HFFc6 (cell line): ENCODE data around the gene NOS1AP. TPM values are rescaled to one million over a fixed set of nuclear protein-coding genes. Genes with fewer than 3 reads are reported as not detected.

ENCODE experiments used
- DNase-seq: peaks from one replicate; pipeline ENCODE4 v3.0.0-alpha.2; 2018
- H3K27ac Mint-ChIP-seq: 2 replicates; pipeline ENCODE4 v1.8.0; 2020; ENCODE audit warnings: mild to moderate bottlenecking, mixed read lengths
- H3K27me3 Mint-ChIP-seq: 2 replicates; pipeline ENCODE4 v1.8.0; 2021; ENCODE audit warnings: mild to moderate bottlenecking, moderate library complexity, mixed read lengths; ENCODE audit not compliant: insufficient read depth
- H3K36me3 Mint-ChIP-seq: 2 replicates; pipeline ENCODE4 v1.8.0; 2021; ENCODE audit warnings: low read depth, mixed read lengths
- H3K4me1 Mint-ChIP-seq: 2 replicates; pipeline ENCODE4 v1.8.0; 2020; ENCODE audit warnings: low read depth, mixed read lengths
- H3K4me3 Mint-ChIP-seq: 2 replicates; pipeline ENCODE4 v1.8.0; 2020; ENCODE audit warnings: mild to moderate bottlenecking, moderate library complexity, mixed read lengths
- H3K9me3 Mint-ChIP-seq: 2 replicates; pipeline ENCODE4 v1.8.0; 2020; ENCODE audit warnings: mild to moderate bottlenecking, mixed read lengths
- CTCF ChIP-seq: fragments of 200-600 bp; sonication (generic); IDR thresholded peaks from 2 replicates; pipeline ENCODE4 v1.5.0; 2021; ENCODE audit warnings: antibody characterized with exemption, mild to moderate bottlenecking
- total RNA-seq, 6 experiments: library from RNA; stranded (reverse); fragmentation: NEBNext Ultra II Directional; extraction: Animal tissue kit (Norgen Biotek cat#: 25700); gene quantifications; 2 replicates in 1 of 6; 3 replicates in 5 of 6; pipeline ENCODE4 v1.2.3, GENCODE V29; 2021

Gene NOS1AP
- total RNA-seq, 6 experiments from 2014 or later: 0.11 to 0.62 (median 0.29) TPM

- no peak overlapping the region for H3K27ac Mint-ChIP-seq
- H3K36me3 Mint-ChIP-seq: no peaks in the 10 kb centered on the region
- no peak for TF ChIP-seq CTCF
- DNase-seq: no peak
- no peak overlapping the region for H3K4me3 Mint-ChIP-seq
- peaks cover 7% of the 10 kb centered on the region for H3K27me3 Mint-ChIP-seq
- no peaks in the 10 kb centered on the region for H3K9me3 Mint-ChIP-seq
- H3K4me1 Mint-ChIP-seq: no peaks in the 10 kb centered on the region
Measured at GRCh38 chr1:162189345-162189744, 119.9 kb downstream of the NOS1AP start.

DNA sequence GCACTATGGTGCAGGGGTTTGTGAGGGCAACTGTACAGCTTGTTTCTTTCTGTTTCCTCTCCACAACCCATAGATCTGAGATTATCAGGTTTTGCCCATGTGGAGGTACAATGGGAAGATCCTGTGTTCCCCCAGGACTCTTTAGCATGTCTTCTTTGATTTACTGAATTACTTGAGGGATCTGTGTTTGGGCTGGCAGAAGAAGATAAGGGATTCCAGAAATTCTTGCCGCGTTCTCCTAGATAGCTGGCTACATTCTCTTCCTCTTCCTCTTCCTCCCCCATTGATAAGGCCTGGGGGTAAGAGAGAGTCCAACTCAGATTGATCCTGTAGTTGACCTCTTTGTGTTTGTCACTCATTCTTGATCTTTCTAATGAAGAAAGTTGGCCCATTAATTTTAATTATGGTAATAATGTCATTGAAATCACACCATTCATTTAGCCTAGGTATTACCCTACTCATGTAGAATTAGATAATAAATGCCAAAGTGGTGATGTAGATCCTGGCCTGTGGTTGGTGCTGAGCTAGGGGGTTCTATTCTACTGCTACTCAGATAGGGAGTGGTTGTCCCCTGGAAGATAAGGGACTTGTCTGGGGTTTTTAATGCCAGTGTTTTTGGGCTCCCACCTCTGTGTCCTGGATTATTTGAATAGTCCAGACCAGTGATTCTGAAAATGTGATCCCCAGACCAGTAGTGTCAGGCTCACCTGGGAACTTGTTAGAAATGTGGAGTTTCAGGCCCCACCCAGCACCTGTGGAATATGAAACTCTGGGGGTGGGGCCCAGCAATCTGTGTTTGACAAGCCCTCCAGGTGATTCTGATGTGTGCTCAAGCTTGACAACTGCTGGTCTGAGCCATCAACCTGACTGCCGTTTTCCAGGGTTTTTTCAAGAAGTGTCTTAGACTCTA lies 122.2 kb downstream of the NOS1AP start:
- Mint-ChIP-seq H3K36me3 (no peaks in the 10 kb centered on the region), H3K4me3 (no peak overlapping the region), H3K27me3 (peaks cover 7% of the 10 kb centered on the region), H3K4me1 (no peaks in the 10 kb centered on the region), H3K9me3 (no peaks in the 10 kb centered on the region), H3K27ac (no peak overlapping the region)
- DNase-seq: no peak
- no peak for TF ChIP-seq CTCF

GRCh38 chr1:162192306-162192678 lies 122.8 kb downstream of the NOS1AP start:
- DNase-seq: no peak
- no peak overlapping the region for H3K4me3 Mint-ChIP-seq
- H3K4me1 Mint-ChIP-seq: no peaks in the 10 kb centered on the region
- H3K27ac Mint-ChIP-seq: no peak overlapping the region
- no peak for TF ChIP-seq CTCF
- H3K27me3 Mint-ChIP-seq: peaks cover 12% of the 10 kb centered on the region
- no peaks in the 10 kb centered on the region for H3K9me3 Mint-ChIP-seq
- no peaks in the 10 kb centered on the region for H3K36me3 Mint-ChIP-seq

DNA sequence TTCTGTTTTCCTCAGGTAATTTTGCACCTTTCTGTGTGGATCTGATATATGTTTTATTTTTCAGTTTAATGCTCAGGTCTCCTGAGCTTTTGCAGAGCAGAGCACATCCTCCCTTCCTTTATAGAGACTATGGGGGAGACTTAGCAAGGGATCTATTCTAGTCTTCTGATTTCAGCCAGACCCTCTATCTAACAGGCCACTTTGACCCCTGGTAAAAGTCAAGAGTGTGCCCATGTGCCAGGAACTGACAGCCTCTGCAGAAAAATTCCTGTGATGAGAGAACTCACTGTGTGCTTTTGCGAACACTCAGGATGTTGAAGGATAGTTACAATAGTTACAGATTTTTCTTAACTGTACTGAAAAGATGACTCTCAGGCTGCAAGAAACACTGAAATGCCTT lies 123.3 kb downstream of the NOS1AP start:
- TF ChIP-seq CTCF: no peak
- Mint-ChIP-seq H3K4me3 (no peak overlapping the region), H3K36me3 (no peaks in the 10 kb centered on the region), H3K27ac (no peak overlapping the region), H3K27me3 (peaks cover 12% of the 10 kb centered on the region), H3K9me3 (no peaks in the 10 kb centered on the region), H3K4me1 (no peaks in the 10 kb centered on the region)
- no peak for DNase-seq

- H3K27ac Mint-ChIP-seq: no peak overlapping the region
- no peak overlapping the region for H3K4me3 Mint-ChIP-seq
- H3K9me3 Mint-ChIP-seq: no peaks in the 10 kb centered on the region
- no peak for TF ChIP-seq CTCF
- H3K27me3 Mint-ChIP-seq: peaks cover 12% of the 10 kb centered on the region
- H3K36me3 Mint-ChIP-seq: no peaks in the 10 kb centered on the region
- no peak for DNase-seq
- H3K4me1 Mint-ChIP-seq: no peaks in the 10 kb centered on the region
Measured at GRCh38 chr1:162193221-162193620, 123.7 kb downstream of the NOS1AP start.
